HepG2 (cell line): ENCODE results near the gene RIPK1. TPM values are rescaled to one million over a fixed set of nuclear protein-coding genes. Genes with fewer than 3 reads are reported as not detected.

ENCODE experiments used
- MAZ ChIP-seq, 2 experiments: sonication (generic) in 1 of 2; formaldehyde crosslinking in 1 of 2; IDR thresholded peaks; 2 replicates each; pipeline versions ENCODE4 v1.5.0 to v1.6.1; 2012 to 2020; ENCODE audit warnings: low read depth in 2 of 2, mild to moderate bottlenecking in 2 of 2, borderline replicate concordance in 1 of 2, improper control_type of control experiment in 1 of 2, low read length in 1 of 2, missing genetic modification reagents in 1 of 2, moderate library complexity in 1 of 2
- SUZ12 ChIP-seq: fragments of 150-350 bp; IDR thresholded peaks from 2 replicates; pipeline ENCODE4 v1.6.1; 2014; ENCODE audit warnings: low read depth, low read length
- TP53 ChIP-seq: sonication (generic); formaldehyde crosslinking; conservative IDR thresholded peaks from 2 replicates; pipeline ENCODE4 v1.4.0; 2020; ENCODE audit warnings: missing genetic modification reagents
- ZBTB8A ChIP-seq: sonication (generic); formaldehyde crosslinking; IDR thresholded peaks from 2 replicates; pipeline ENCODE4 v1.4.0; 2020; ENCODE audit warnings: mild to moderate bottlenecking, low read depth, missing genetic modification reagents, borderline replicate concordance
- ZC3H4 ChIP-seq: sonication (generic); formaldehyde crosslinking; IDR thresholded peaks from 2 replicates; pipeline ENCODE4 v1.4.0; 2020; ENCODE audit warnings: missing genetic modification reagents, borderline replicate concordance
- ZHX1 ChIP-seq: sonication (generic); formaldehyde crosslinking; IDR thresholded peaks from 2 replicates; pipeline ENCODE4 v1.8.1; 2022; ENCODE audit warnings: low read depth, mild to moderate bottlenecking, missing genetic modification reagents
- polyA plus RNA-seq, 8 experiments: library from polyadenylated mRNA; depleted of rRNA in 3 of 8; stranded (reverse) in 7 of 8; unstranded in 1 of 8; fragments of >200 nt; fragmentation: Illumina TruSeq in 4 of 8; extraction: Trizol in 4 of 8; gene quantifications; 2 replicates each; pipeline versions ENCODE4 v1.2.1 to v1.2.3, GENCODE V29; 2011 to 2016; ENCODE audit warnings: low read depth in 4 of 8, missing spikeins in 1 of 8, mixed read lengths in 1 of 8; ENCODE audit not compliant: insufficient read depth in 1 of 8
- total RNA-seq, 5 experiments: library from RNA; depleted of rRNA; stranded (reverse); fragments of >200 nt; fragmentation: Illumina TruSeq; extraction: Trizol; gene quantifications; 2 replicates each; pipeline ENCODE4 v1.2.3, GENCODE V29; 2016; ENCODE audit warnings: low read depth in 1 of 5
- TF ChIP-seq, protein P1 (sequence below): sonication (generic); formaldehyde crosslinking; IDR thresholded peaks from 2 replicates; pipeline ENCODE4 v1.9.0; 2021; ENCODE audit warnings: missing genetic modification reagents, borderline replicate concordance
- TF ChIP-seq, protein P2 (sequence below): sonication (generic); formaldehyde crosslinking; IDR thresholded peaks from 2 replicates; pipeline ENCODE4 v1.9.0; 2021; ENCODE audit warnings: mild to moderate bottlenecking, missing genetic modification reagents
- TF ChIP-seq, protein P3 (sequence below): sonication (generic); formaldehyde crosslinking; IDR thresholded peaks from 2 replicates; pipeline ENCODE4 v1.4.0; 2020; ENCODE audit warnings: missing genetic modification reagents, borderline replicate concordance

RIPK1 gene
- total and polyA plus RNA-seq, 2 of the 13 experiments (the other 11 are each of a cell fraction or from before 2014, with no cell fraction given) = 9.0 to 10.3 TPM

DNA sequence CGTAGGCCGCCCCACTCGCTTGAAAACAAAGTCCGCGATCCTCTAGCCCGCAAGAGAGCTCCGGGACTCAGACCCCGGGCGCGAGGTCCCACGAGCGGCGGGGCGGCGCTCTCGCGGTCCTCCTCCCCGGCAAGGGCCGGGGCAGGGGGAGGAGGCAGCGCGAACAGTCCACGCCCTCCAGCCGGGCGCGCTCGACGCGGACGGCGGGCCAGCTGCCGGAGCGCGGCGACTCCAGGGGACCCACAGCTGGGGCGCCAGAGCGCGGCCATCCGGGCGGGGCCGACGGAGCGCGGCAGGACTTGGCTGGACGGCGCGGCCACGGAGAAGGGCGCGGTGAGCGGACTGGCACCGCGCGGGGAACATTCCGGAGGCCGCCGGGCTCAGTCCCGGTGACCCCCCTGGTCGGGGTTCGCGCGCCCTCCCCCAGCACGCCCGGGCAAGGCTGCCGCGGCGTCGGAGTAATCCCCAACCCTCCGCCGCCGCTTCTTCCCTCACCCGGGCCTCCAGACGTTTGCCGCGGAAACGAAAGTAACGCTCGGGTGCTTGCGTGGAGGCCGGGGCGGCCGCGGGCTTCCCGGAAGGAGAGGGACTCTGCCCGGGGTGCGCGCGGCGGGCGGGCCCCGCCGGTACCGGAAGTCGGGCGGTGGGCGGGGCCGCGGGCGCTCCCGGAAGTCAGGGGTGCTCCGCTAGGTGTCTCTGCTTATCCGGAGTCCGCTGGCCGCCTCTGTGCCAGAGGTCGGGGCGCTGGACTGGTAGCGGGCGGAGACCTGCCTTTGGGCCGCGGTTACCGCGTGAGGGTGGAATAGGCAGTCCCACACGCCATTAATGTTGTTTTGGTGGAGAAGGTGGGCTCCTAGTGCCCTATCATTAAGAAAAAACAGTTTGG is at the start of gene RIPK1 (continued):
- TF ChIP-seq, protein P1, sequence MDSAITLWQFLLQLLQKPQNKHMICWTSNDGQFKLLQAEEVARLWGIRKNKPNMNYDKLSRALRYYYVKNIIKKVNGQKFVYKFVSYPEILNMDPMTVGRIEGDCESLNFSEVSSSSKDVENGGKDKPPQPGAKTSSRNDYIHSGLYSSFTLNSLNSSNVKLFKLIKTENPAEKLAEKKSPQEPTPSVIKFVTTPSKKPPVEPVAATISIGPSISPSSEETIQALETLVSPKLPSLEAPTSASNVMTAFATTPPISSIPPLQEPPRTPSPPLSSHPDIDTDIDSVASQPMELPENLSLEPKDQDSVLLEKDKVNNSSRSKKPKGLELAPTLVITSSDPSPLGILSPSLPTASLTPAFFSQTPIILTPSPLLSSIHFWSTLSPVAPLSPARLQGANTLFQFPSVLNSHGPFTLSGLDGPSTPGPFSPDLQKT (CRISPR knock-in tag) = peak; percentile 68; the same call in 1 of the 2 replicates
- TF ChIP-seq, protein P2, sequence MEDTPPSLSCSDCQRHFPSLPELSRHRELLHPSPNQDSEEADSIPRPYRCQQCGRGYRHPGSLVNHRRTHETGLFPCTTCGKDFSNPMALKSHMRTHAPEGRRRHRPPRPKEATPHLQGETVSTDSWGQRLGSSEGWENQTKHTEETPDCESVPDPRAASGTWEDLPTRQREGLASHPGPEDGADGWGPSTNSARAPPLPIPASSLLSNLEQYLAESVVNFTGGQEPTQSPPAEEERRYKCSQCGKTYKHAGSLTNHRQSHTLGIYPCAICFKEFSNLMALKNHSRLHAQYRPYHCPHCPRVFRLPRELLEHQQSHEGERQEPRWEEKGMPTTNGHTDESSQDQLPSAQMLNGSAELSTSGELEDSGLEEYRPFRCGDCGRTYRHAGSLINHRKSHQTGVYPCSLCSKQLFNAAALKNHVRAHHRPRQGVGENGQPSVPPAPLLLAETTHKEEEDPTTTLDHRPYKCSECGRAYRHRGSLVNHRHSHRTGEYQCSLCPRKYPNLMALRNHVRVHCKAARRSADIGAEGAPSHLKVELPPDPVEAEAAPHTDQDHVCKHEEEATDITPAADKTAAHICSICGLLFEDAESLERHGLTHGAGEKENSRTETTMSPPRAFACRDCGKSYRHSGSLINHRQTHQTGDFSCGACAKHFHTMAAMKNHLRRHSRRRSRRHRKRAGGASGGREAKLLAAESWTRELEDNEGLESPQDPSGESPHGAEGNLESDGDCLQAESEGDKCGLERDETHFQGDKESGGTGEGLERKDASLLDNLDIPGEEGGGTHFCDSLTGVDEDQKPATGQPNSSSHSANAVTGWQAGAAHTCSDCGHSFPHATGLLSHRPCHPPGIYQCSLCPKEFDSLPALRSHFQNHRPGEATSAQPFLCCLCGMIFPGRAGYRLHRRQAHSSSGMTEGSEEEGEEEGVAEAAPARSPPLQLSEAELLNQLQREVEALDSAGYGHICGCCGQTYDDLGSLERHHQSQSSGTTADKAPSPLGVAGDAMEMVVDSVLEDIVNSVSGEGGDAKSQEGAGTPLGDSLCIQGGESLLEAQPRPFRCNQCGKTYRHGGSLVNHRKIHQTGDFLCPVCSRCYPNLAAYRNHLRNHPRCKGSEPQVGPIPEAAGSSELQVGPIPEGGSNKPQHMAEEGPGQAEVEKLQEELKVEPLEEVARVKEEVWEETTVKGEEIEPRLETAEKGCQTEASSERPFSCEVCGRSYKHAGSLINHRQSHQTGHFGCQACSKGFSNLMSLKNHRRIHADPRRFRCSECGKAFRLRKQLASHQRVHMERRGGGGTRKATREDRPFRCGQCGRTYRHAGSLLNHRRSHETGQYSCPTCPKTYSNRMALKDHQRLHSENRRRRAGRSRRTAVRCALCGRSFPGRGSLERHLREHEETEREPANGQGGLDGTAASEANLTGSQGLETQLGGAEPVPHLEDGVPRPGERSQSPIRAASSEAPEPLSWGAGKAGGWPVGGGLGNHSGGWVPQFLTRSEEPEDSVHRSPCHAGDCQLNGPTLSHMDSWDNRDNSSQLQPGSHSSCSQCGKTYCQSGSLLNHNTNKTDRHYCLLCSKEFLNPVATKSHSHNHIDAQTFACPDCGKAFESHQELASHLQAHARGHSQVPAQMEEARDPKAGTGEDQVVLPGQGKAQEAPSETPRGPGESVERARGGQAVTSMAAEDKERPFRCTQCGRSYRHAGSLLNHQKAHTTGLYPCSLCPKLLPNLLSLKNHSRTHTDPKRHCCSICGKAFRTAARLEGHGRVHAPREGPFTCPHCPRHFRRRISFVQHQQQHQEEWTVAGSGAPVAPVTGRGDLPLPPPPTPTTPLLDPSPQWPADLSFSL = no peak
- TF ChIP-seq ZBTB8A (CRISPR knock-in tag) (no peak), TP53 (no peak), MAZ (IDR thresholded peaks at IDR 0.05; ENCODE audit: borderline replicate concordance, low read depth, low read length) (peak; percentile 91), MAZ (CRISPR knock-in tag; IDR thresholded peaks at IDR 0.05; ENCODE audit: low read depth) (peak; percentile 76), ZHX1 (peak; percentile 23; the same call in 1 of the 2 replicates), SUZ12 (no peak), ZC3H4 (CRISPR knock-in tag) (no peak)
- TF ChIP-seq, protein P3, sequence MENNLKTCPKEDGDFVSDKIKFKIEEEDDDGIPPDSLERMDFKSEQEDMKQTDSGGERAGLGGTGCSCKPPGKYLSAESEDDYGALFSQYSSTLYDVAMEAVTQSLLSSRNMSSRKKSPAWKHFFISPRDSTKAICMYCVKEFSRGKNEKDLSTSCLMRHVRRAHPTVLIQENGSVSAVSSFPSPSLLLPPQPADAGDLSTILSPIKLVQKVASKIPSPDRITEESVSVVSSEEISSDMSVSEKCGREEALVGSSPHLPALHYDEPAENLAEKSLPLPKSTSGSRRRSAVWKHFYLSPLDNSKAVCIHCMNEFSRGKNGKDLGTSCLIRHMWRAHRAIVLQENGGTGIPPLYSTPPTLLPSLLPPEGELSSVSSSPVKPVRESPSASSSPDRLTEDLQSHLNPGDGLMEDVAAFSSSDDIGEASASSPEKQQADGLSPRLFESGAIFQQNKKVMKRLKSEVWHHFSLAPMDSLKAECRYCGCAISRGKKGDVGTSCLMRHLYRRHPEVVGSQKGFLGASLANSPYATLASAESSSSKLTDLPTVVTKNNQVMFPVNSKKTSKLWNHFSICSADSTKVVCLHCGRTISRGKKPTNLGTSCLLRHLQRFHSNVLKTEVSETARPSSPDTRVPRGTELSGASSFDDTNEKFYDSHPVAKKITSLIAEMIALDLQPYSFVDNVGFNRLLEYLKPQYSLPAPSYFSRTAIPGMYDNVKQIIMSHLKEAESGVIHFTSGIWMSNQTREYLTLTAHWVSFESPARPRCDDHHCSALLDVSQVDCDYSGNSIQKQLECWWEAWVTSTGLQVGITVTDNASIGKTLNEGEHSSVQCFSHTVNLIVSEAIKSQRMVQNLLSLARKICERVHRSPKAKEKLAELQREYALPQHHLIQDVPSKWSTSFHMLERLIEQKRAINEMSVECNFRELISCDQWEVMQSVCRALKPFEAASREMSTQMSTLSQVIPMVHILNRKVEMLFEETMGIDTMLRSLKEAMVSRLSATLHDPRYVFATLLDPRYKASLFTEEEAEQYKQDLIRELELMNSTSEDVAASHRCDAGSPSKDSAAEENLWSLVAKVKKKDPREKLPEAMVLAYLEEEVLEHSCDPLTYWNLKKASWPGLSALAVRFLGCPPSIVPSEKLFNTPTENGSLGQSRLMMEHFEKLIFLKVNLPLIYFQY (CRISPR knock-in tag) = peak; percentile 73; the same call in 1 of the 2 replicates
